GM12864 (cell line): ENCODE measurements around the gene SEMA5A.

Experiments used
- DNase-seq: peaks from one replicate; pipeline ENCODE4 v3.0.0-alpha.2; 2011; ENCODE audit warnings: low read depth
- H3K4me3 ChIP-seq: 2 replicates; pipeline ENCODE4 v1.5.1; 2011; ENCODE audit warnings: mild to moderate bottlenecking, low read depth, low read length, control low read depth
- TF ChIP-seq, protein P1 (sequence below): IDR thresholded peaks from 2 replicates; pipeline ENCODE4 v1.5.1; 2011; ENCODE audit warnings: low read depth, mild to moderate bottlenecking, moderate library complexity, low read length, control low read depth, inconsistent platforms; ENCODE audit errors: missing control alignments

SEMA5A gene

DNA sequence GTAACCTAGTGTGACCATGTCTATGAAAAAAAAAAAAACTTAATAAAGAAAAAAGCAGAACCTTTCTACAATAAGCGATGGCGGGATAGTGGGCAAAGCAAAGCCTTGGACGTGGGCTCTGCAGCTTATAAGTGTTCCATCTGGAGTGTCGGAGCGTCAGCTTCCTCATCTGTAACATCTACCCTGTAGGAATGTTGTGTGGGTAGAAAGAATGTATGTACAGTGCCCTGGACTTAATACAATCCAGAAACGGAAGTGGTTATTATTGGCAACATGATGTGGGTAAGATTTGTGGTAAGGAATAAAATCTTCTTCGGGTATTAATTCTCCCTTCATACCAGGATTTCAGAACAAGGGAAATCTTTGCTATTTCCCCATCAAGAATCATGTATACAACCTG, 66.5 kb downstream of the SEMA5A start:
- no peak overlapping the region for H3K4me3 ChIP-seq
- TF ChIP-seq, protein P1, sequence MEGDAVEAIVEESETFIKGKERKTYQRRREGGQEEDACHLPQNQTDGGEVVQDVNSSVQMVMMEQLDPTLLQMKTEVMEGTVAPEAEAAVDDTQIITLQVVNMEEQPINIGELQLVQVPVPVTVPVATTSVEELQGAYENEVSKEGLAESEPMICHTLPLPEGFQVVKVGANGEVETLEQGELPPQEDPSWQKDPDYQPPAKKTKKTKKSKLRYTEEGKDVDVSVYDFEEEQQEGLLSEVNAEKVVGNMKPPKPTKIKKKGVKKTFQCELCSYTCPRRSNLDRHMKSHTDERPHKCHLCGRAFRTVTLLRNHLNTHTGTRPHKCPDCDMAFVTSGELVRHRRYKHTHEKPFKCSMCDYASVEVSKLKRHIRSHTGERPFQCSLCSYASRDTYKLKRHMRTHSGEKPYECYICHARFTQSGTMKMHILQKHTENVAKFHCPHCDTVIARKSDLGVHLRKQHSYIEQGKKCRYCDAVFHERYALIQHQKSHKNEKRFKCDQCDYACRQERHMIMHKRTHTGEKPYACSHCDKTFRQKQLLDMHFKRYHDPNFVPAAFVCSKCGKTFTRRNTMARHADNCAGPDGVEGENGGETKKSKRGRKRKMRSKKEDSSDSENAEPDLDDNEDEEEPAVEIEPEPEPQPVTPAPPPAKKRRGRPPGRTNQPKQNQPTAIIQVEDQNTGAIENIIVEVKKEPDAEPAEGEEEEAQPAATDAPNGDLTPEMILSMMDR: no peak
- DNase-seq: no peak

DNA sequence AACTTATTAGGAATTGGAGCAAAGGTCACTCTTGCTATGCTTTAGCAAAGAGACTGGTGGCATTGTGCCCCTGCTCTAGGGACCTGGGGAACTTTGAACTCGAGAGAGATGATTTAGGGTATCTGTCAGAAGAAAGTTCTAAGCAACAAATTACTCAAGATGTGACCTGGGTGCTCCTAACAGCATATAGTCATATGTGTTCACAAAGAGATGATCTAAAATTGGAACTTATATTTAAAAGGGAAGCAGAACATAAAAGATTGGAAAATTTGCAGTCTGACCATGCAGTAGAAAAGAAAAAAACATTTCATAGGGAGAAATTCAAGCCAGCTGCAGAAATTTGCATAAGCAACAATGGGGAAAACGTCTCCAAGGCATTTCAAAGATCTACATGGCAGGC, 68.3 kb downstream of the SEMA5A start:
- TF ChIP-seq, protein P1: no peak
- no peak for DNase-seq
- H3K4me3 ChIP-seq: no peak overlapping the region

DNA sequence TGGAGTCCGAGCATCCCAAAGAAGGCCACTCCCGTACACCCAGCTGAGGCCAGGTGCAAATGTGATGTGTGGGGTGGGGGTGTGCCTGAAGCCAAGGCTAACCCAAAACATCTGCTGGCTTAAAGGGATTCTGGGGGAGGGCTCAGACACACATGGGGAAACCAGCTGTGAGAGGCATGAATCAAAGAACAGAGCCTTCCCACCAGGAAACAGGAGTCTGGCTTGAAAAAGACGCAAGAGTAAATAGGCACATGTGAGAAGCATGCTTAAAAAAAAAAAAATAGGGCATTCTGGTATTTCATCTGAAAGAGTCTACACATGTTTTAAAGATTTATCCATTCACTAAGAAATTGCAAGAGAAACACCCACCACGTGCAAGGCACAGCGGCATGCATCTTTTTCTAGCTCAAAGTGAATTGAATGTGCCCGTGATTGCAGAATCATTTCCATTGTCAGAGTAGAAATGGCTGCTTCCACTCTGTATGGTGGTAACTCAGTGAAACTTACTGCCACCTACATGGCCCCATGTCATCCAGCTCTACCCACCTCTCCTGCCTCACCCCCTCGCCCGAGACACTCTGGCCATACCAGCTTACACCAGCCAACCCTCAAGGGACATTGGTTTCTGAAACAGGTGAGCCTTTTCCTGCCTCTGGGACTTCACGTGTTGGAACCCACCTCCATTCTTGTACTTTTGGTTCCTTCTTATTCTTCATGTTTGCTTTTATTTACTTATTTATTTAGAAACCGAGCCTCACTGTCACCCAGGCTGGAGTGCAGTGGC, 71.5 kb downstream of the SEMA5A start:
- H3K4me3 ChIP-seq: no peak overlapping the region
- DNase-seq: no peak
- TF ChIP-seq, protein P1: no peak

DNA sequence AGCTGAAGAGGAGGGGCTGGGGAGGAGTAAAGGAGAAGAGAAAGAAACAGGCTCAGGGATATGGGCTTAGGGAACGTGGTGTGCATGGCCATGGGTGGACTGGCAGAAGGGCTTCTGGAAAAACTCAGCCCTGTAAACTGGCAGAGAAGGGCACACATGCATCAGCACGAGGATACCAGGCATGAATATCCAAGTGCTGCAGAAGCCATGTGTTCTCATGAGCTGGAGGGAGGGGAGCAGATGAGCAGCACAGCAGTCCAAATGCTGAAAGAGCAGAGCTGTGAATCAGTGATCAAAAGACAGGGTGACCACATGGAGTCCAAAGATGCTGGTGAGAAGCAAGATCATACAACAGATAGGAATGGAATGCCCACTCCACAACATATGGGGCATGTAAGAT, 72.3 kb downstream of the SEMA5A start:
- no peak for DNase-seq
- TF ChIP-seq, protein P1: no peak
- no peak overlapping the region for H3K4me3 ChIP-seq

DNA sequence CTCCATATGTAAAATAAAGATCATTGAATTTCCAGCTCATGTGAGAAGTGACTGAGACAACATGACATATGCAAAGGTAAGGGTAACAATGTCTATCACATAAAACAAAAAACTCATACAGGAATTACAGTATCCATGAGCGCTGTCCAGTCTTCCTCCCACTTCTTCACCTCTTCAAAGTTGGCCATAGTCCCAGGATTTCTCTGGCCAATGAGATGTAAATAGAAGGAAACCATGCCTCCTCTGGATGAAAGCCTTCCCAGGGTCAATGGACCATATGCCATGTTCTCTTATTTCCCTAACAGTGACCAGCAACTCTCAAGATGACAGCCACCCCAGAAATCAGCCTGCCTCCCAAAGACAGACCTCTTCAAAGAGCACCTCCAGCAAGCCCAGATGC, 75.5 kb downstream of the SEMA5A start:
- no peak for DNase-seq
- H3K4me3 ChIP-seq: no peak overlapping the region
- TF ChIP-seq, protein P1: no peak

DNA sequence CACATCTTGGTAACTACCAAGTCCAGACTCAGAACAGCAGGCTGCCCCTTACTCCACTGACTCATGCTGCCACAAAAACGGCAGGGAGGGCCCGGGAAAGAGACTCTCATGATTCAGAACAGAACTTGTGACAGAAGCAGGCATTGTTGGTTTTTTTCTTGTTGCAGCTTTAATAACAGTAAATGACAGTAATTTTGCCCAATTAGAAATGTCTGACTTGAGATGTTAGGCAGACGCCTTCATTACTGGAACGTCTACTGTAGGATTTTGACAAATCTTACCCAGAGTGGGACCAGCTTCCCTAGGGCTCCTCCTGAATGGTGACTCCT, 77.9 kb downstream of the SEMA5A start:
- TF ChIP-seq, protein P1: no peak
- no peak for DNase-seq
- H3K4me3 ChIP-seq: no peak overlapping the region
